ENCODE measurements around the gene CALML6.
"Not testable (repeated sequence)": the region's sequence is repeated elsewhere in the genome, so short reads cannot be mapped to it uniquely, and the experiment has no call there.

The CALML6 gene

GRCh38 chr1:1927751-1928150, 12.7 kb downstream of the CALML6 start:
- Histone ChIP-seq H3K27ac (no peak overlapping the region), H3K36me3 (no peaks in the 10 kb centered on the region), H3K9me3 (no peaks in the 10 kb centered on the region), H3K27me3 (peaks cover 15% of the 10 kb centered on the region), H3K4me1 (ENCODE audit: control insufficient read depth in 1 of 2, insufficient read depth in 1 of 2, low read depth in 1 of 2, low read length in 1 of 2) (no peaks in the 10 kb centered on the region), H3K4me3 (ENCODE audit: low read depth in 1 of 2, low read length in 1 of 2) (no peak overlapping the region)
- no peak for TF ChIP-seq CTCF (IDR thresholded peaks at IDR 0.05)

GRCh38 chr1:1928231-1929101, 13.4 kb downstream of the CALML6 start:
- TF ChIP-seq CTCF (IDR thresholded peaks at IDR 0.05) = no peak
- Histone ChIP-seq H3K9me3 (no peaks in the 10 kb centered on the region), H3K36me3 (no peaks in the 10 kb centered on the region), H3K27ac (no peak overlapping the region), H3K4me3 (ENCODE audit: low read depth in 1 of 2, low read length in 1 of 2) (no peak overlapping the region), H3K4me1 (ENCODE audit: control insufficient read depth in 1 of 2, insufficient read depth in 1 of 2, low read depth in 1 of 2, low read length in 1 of 2) (no peaks in the 10 kb centered on the region), H3K27me3 (peaks cover 11% of the 10 kb centered on the region)

GRCh38 chr1:1929102-1929638, 14.1 kb downstream of the CALML6 start:
- TF ChIP-seq CTCF (IDR thresholded peaks at IDR 0.05) = no peak
- Histone ChIP-seq H3K9me3 (no peaks in the 10 kb centered on the region), H3K36me3 (no peaks in the 10 kb centered on the region), H3K4me1 (ENCODE audit: control insufficient read depth in 1 of 2, insufficient read depth in 1 of 2, low read depth in 1 of 2, low read length in 1 of 2) (no peaks in the 10 kb centered on the region), H3K27me3 (peaks cover 11% of the 10 kb centered on the region), H3K4me3 (ENCODE audit: low read depth in 1 of 2, low read length in 1 of 2) (no peak overlapping the region), H3K27ac (no peak overlapping the region)

- no peaks in the 10 kb centered on the region for H3K9me3 ChIP-seq
- no peaks in the 10 kb centered on the region for H3K36me3 ChIP-seq
- peaks cover 11% of the 10 kb centered on the region for H3K27me3 ChIP-seq
- TF ChIP-seq CTCF (IDR thresholded peaks at IDR 0.05) = no peak
- no peak overlapping the region for H3K4me3 ChIP-seq (ENCODE audit: low read depth in 1 of 2, low read length in 1 of 2)
- H3K27ac ChIP-seq = no peak overlapping the region
- no peaks in the 10 kb centered on the region for H3K4me1 ChIP-seq (ENCODE audit: control insufficient read depth in 1 of 2, insufficient read depth in 1 of 2, low read depth in 1 of 2, low read length in 1 of 2)
Observed at GRCh38 chr1:1929639-1930545, 14.8 kb downstream of the CALML6 start.

- H3K4me3 ChIP-seq (ENCODE audit: low read depth in 1 of 2, low read length in 1 of 2); H3K36me3 ChIP-seq; H3K4me1 ChIP-seq (ENCODE audit: control insufficient read depth in 1 of 2, insufficient read depth in 1 of 2, low read depth in 1 of 2, low read length in 1 of 2); H3K27me3 ChIP-seq; H3K9me3 ChIP-seq; H3K27ac ChIP-seq: not testable (repeated sequence)
Observed at GRCh38 chr1:1934848-1935247, 19.8 kb downstream of the CALML6 start.
